Caco-2 (cell line): ENCODE results near the gene MOAP1. TPM values are rescaled to one million over a fixed set of nuclear protein-coding genes. Genes with fewer than 3 reads are reported as not detected.

Experiments
- BruUV-seq: library from RNA; stranded (reverse); fragments of 400-500 nt; replicated peaks from 2 replicates; lab custom pipeline; 2021; lab: Mats Ljungman, UMichigan
- CTCF ChIA-PET: fragments of 300-600 bp; sonication (Branson Sonifier 250); formaldehyde crosslinking; loops from one replicate; lab custom pipeline; 2022; ENCODE audit warnings: antibody characterized with exemption; lab: Charles Lee
- POLR2A ChIA-PET: fragments of 300-600 bp; sonication (Branson Sonifier 250); formaldehyde crosslinking; loops from one replicate; lab custom pipeline; 2022; ENCODE audit warnings: antibody characterized with exemption; lab: Charles Lee
- DNase-seq, 2 experiments: peaks; one replicate each; pipeline versions ENCODE4 v3.0.0 to v3.0.0-alpha.2; 2020 to 2022
- H3K27me3 ChIP-seq: replicated peaks from 2 replicates; pipeline ENCODE4 v1.6.0; 2011; ENCODE audit warnings: low read length; ENCODE audit not compliant: control insufficient read depth, insufficient read depth
- H3K36me3 ChIP-seq: 2 replicates; pipeline ENCODE4 v1.5.1; 2011; ENCODE audit warnings: low read length; ENCODE audit not compliant: control insufficient read depth, insufficient read depth
- H3K4me1 ChIP-seq: fragments of 250-450 bp; sonication (Bioruptor Pico); 2 replicates; pipeline ENCODE4 v1.5.1; 2020; ENCODE audit warnings: mild to moderate bottlenecking
- H3K4me3 ChIP-seq: 2 replicates; pipeline ENCODE4 v1.5.1; 2011; ENCODE audit warnings: low read depth, mild to moderate bottlenecking, control low read depth, low read length
- H3K9me3 ChIP-seq: fragments of 250-450 bp; sonication (Bioruptor Pico); 2 replicates; pipeline ENCODE4 v1.5.1; 2020; ENCODE audit warnings: mild to moderate bottlenecking, moderate library complexity
- H3K27ac Mint-ChIP-seq: one replicate; pipeline ENCODE4 v1.8.0; 2022; ENCODE audit warnings: mixed read lengths; ENCODE audit not compliant: unreplicated experiment
- H3K27me3 Mint-ChIP-seq: one replicate; pipeline ENCODE4 v1.8.0; 2022; ENCODE audit warnings: mixed read lengths; ENCODE audit not compliant: insufficient read depth, unreplicated experiment
- H3K36me3 Mint-ChIP-seq: one replicate; pipeline ENCODE4 v1.8.0; 2022; ENCODE audit warnings: mild to moderate bottlenecking, mixed read lengths; ENCODE audit not compliant: insufficient read depth, unreplicated experiment
- H3K4me1 Mint-ChIP-seq: one replicate; pipeline ENCODE4 v1.8.0; 2022; ENCODE audit warnings: low read depth, mixed read lengths; ENCODE audit not compliant: unreplicated experiment
- H3K4me3 Mint-ChIP-seq: one replicate; pipeline ENCODE4 v1.8.0; 2022; ENCODE audit warnings: mild to moderate bottlenecking, moderate library complexity, mixed read lengths; ENCODE audit not compliant: unreplicated experiment
- H3K9me3 Mint-ChIP-seq: one replicate; pipeline ENCODE4 v1.8.0; 2022; ENCODE audit warnings: mixed read lengths; ENCODE audit not compliant: unreplicated experiment
- CTCF ChIP-seq, 2 experiments: fragments of 200-600 bp in 1 of 2; IDR thresholded peaks; 1 replicate in 1 of 2; 2 replicates in 1 of 2; pipeline versions ENCODE4 v1.5.1 to v1.8.0; 2011 to 2022; ENCODE audit warnings: antibody characterized with exemption in 1 of 2, control low read depth in 1 of 2, inconsistent platforms in 1 of 2, low read depth in 1 of 2, low read length in 1 of 2, mild to moderate bottlenecking in 1 of 2, moderate library complexity in 1 of 2; ENCODE audit not compliant: insufficient read depth in 1 of 2, severe bottlenecking in 1 of 2, unreplicated experiment in 1 of 2
- intact Hi-C: fragments of 100-400 bp; cut with micrococcal nuclease; formaldehyde crosslinking; loops from one replicate; pipeline ENCODE4 v1.10.0; 2022; ENCODE audit not compliant: unreplicated experiment
- total RNA-seq: library from RNA; stranded (reverse); gene quantifications from 2 replicates; pipeline ENCODE4 v1.2.3, GENCODE V29; 2022

MOAP1 gene
- total RNA-seq, 1 experiment from 2014 or later, result 12.2 TPM

DNA sequence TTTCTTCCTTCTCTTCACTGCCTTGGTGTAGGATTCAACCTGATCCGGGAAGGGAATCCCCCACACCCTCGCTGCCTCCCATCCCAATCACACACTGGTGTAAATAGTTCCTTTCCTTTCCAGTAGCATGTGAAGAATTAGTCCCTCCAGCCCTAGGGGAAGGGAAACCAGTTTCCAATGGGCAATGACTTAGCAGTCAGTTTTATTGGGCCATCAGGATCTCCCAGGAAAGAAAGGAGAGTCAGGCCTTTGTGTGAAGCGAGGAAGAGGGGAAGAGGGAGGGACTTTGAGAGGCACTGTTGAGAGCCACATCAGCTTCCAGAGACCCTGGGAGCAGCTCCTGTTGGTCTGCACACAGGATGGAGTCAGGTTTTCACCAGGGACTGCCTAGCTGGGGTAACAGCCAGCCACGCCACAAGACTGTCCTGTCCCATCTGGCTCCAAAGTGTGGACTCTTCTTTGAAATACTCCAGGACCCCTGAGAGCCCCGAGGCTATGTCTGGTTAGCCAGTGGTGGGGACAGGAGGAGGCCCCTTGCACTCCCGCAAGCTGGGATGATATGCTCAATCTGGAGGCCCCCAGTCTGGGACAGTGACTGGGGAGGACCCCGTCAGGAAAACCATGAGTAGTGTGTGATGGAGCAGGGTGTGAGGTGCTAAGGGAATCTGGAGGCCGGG lies 27.9 kb downstream of the MOAP1 start:
- no peak for DNase-seq
- Mint-ChIP-seq H3K4me3 (no peak overlapping the region), H3K27me3 (no peaks in the 10 kb centered on the region), H3K27ac (no peak overlapping the region), H3K4me1 (peaks cover 5% of the 10 kb centered on the region), H3K9me3 (no peaks in the 10 kb centered on the region), H3K36me3 (no peaks in the 10 kb centered on the region)
- CTCF ChIA-PET, result interaction anchor here (0.6 kb wide), 1 partner anchor 42 kb away, joined by 3 read pairs; no protein-coding TSS in a partner anchor
- Histone ChIP-seq H3K36me3 (no peaks in the 10 kb centered on the region), H3K4me1 (no peaks in the 10 kb centered on the region), H3K27me3 (no peaks in the 10 kb centered on the region), H3K4me3 (no peak overlapping the region), H3K9me3 (no peaks in the 10 kb centered on the region)
- POLR2A ChIA-PET, result interaction anchor here (0.7 kb wide), 1 partner anchor 242 kb away, joined by 4 read pairs; no protein-coding TSS in a partner anchor
- intact Hi-C loops, result no loop called here
- BruUV-seq, result no TSS peak
- no peak for TF ChIP-seq CTCF (IDR thresholded peaks at IDR 0.05; ENCODE audit: insufficient read depth in 1 of 2, low read depth in 1 of 2, low read length in 1 of 2, severe bottlenecking in 1 of 2, unreplicated experiment in 1 of 2)

GRCh38 chr14:93155667-93156066 lies 29.0 kb downstream of the MOAP1 start:
- no peak overlapping the region for H3K4me3 ChIP-seq
- peaks cover 5% of the 10 kb centered on the region for H3K36me3 Mint-ChIP-seq
- BruUV-seq, result no TSS peak
- no peaks in the 10 kb centered on the region for H3K36me3 ChIP-seq
- no peak for TF ChIP-seq CTCF (IDR thresholded peaks at IDR 0.05; ENCODE audit: insufficient read depth in 1 of 2, low read depth in 1 of 2, low read length in 1 of 2, severe bottlenecking in 1 of 2, unreplicated experiment in 1 of 2)
- H3K4me1 ChIP-seq, result peaks cover 7% of the 10 kb centered on the region; the same call in 1 of the 2 replicates
- peaks cover 7% of the 10 kb centered on the region for H3K4me1 Mint-ChIP-seq
- no peak for DNase-seq
- H3K27me3 ChIP-seq, result no peaks in the 10 kb centered on the region
- H3K9me3 ChIP-seq, result no peaks in the 10 kb centered on the region
- no peak overlapping the region for H3K27ac Mint-ChIP-seq
- H3K27me3 Mint-ChIP-seq, result no peaks in the 10 kb centered on the region
- H3K9me3 Mint-ChIP-seq, result no peaks in the 10 kb centered on the region
- POLR2A ChIA-PET, result no interaction called here
- CTCF ChIA-PET, result no interaction called here
- intact Hi-C loops, result no loop called here
- H3K4me3 Mint-ChIP-seq, result no peak overlapping the region

- Histone ChIP-seq H3K4me1 (peaks cover 26% of the 10 kb centered on the region), H3K27me3 (no peaks in the 10 kb centered on the region), H3K36me3 (no peaks in the 10 kb centered on the region), H3K9me3 (no peaks in the 10 kb centered on the region), H3K4me3 (no peak overlapping the region)
- H3K27me3 Mint-ChIP-seq, result no peaks in the 10 kb centered on the region
- intact Hi-C loops, result no loop called here
- no peak overlapping the region for H3K4me3 Mint-ChIP-seq
- CTCF ChIA-PET, result no interaction called here
- POLR2A ChIA-PET, result no interaction called here
- H3K36me3 Mint-ChIP-seq, result peaks cover 6% of the 10 kb centered on the region
- DNase-seq, result no peak
- no peak for TF ChIP-seq CTCF (IDR thresholded peaks at IDR 0.05; ENCODE audit: insufficient read depth in 1 of 2, low read depth in 1 of 2, low read length in 1 of 2, severe bottlenecking in 1 of 2, unreplicated experiment in 1 of 2)
- no TSS peak for BruUV-seq
- no peak overlapping the region for H3K27ac Mint-ChIP-seq
- no peaks in the 10 kb centered on the region for H3K9me3 Mint-ChIP-seq
- H3K4me1 Mint-ChIP-seq, result peaks cover 17% of the 10 kb centered on the region
Measured at GRCh38 chr14:93153121-93153520, 31.6 kb downstream of the MOAP1 start.
